Parathyroid adenoma (tissue), 2 donors: ENCODE data around the gene KRTAP5-3.

Experiments
- H2AFZ ChIP-seq: fragments of 300-600 bp; sonication (generic); one replicate; pipeline ENCODE4 v1.7.0; 2017; ENCODE audit warnings: antibody characterized with exemption, mild to moderate bottlenecking
- H3K27ac ChIP-seq: fragments of 300-600 bp; sonication (generic); one replicate; pipeline ENCODE4 v1.7.0; 2017
- H3K27me3 ChIP-seq: fragments of 300-600 bp; sonication (generic); one replicate; pipeline ENCODE4 v1.7.0; 2017; ENCODE audit warnings: low read length; ENCODE audit not compliant: control insufficient read depth, insufficient read depth
- H3K36me3 ChIP-seq: fragments of 300-600 bp; sonication (generic); one replicate; pipeline ENCODE4 v1.7.0; 2017; ENCODE audit warnings: low read length; ENCODE audit not compliant: control insufficient read depth, insufficient read depth
- H3K4me1 ChIP-seq: fragments of 300-600 bp; sonication (generic); one replicate; pipeline ENCODE4 v1.7.0; 2017; ENCODE audit warnings: control low read depth
- H3K4me2 ChIP-seq: fragments of 300-600 bp; sonication (generic); one replicate; pipeline ENCODE4 v1.7.0; 2017; ENCODE audit warnings: low read length
- H3K4me3 ChIP-seq: fragments of 300-600 bp; sonication (generic); one replicate; pipeline ENCODE4 v1.7.0; 2017; ENCODE audit warnings: low read depth, low read length
- H3K79me2 ChIP-seq: fragments of 300-600 bp; sonication (generic); one replicate; pipeline ENCODE4 v1.7.0; 2017; ENCODE audit warnings: control low read depth
- H3K9ac ChIP-seq: fragments of 300-600 bp; sonication (generic); one replicate; pipeline ENCODE4 v1.7.0; 2017; ENCODE audit warnings: mild to moderate bottlenecking
- H3K9me3 ChIP-seq: fragments of 300-600 bp; sonication (generic); one replicate; pipeline ENCODE4 v1.7.0; 2017; ENCODE audit warnings: low read length; ENCODE audit not compliant: control insufficient read depth
- CTCF ChIP-seq: fragments of 300-600 bp; sonication (generic); IDR thresholded peaks from one replicate; pipeline ENCODE4 v1.7.0; 2017; ENCODE audit warnings: antibody characterized with exemption, mild to moderate bottlenecking
- donor health status: primary hyperparathyroidism.

The KRTAP5-3 gene

GRCh38 chr11:1633864-1634263, 25.6 kb upstream of the KRTAP5-3 start:
- Histone ChIP-seq H3K9me3 (no peaks in the 10 kb centered on the region), H2AFZ (no peak overlapping the region), H3K4me3 (no peak overlapping the region), H3K27ac (no peak overlapping the region), H3K36me3 (no peaks in the 10 kb centered on the region), H3K27me3 (no peaks in the 10 kb centered on the region), H3K79me2 (no peaks in the 10 kb centered on the region), H3K4me2 (no peak overlapping the region), H3K9ac (no peak overlapping the region), H3K4me1 (no peaks in the 10 kb centered on the region)
- TF ChIP-seq CTCF = no peak

- TF ChIP-seq CTCF = no peak
- H3K4me3 ChIP-seq = no peak overlapping the region
- no peaks in the 10 kb centered on the region for H3K4me1 ChIP-seq
- no peak overlapping the region for H2AFZ ChIP-seq
- H3K79me2 ChIP-seq = no peaks in the 10 kb centered on the region
- H3K27ac ChIP-seq = no peak overlapping the region
- no peak overlapping the region for H3K4me2 ChIP-seq
- no peak overlapping the region for H3K9ac ChIP-seq
- H3K9me3 ChIP-seq = no peaks in the 10 kb centered on the region
- no peaks in the 10 kb centered on the region for H3K36me3 ChIP-seq
- no peaks in the 10 kb centered on the region for H3K27me3 ChIP-seq
Observed at GRCh38 chr11:1632053-1632714, 23.9 kb upstream of the KRTAP5-3 start.

GRCh38 chr11:1631066-1631568, 22.9 kb upstream of the KRTAP5-3 start:
- no peaks in the 10 kb centered on the region for H3K4me1 ChIP-seq
- H2AFZ ChIP-seq = no peak overlapping the region
- no peaks in the 10 kb centered on the region for H3K36me3 ChIP-seq
- H3K27ac ChIP-seq = no peak overlapping the region
- H3K9me3 ChIP-seq = no peaks in the 10 kb centered on the region
- no peak overlapping the region for H3K9ac ChIP-seq
- H3K4me3 ChIP-seq = no peak overlapping the region
- no peak for TF ChIP-seq CTCF
- no peaks in the 10 kb centered on the region for H3K79me2 ChIP-seq
- H3K4me2 ChIP-seq = no peak overlapping the region
- H3K27me3 ChIP-seq = no peaks in the 10 kb centered on the region

GRCh38 chr11:1630271-1630670, 22.0 kb upstream of the KRTAP5-3 start:
- no peak for TF ChIP-seq CTCF
- no peak overlapping the region for H3K4me3 ChIP-seq

More at GRCh38 chr11:1630271-1630670, 22.0 kb upstream of the KRTAP5-3 start:
- Histone ChIP-seq H3K27me3 (no peaks in the 10 kb centered on the region), H3K79me2 (no peaks in the 10 kb centered on the region), H3K4me2 (no peak overlapping the region), H2AFZ (no peak overlapping the region), H3K9me3 (no peaks in the 10 kb centered on the region), H3K9ac (no peak overlapping the region), H3K27ac (no peak overlapping the region), H3K36me3 (no peaks in the 10 kb centered on the region), H3K4me1 (no peaks in the 10 kb centered on the region)
